Measurements from ENCODE around the gene FAM117B.

Gene FAM117B

DNA sequence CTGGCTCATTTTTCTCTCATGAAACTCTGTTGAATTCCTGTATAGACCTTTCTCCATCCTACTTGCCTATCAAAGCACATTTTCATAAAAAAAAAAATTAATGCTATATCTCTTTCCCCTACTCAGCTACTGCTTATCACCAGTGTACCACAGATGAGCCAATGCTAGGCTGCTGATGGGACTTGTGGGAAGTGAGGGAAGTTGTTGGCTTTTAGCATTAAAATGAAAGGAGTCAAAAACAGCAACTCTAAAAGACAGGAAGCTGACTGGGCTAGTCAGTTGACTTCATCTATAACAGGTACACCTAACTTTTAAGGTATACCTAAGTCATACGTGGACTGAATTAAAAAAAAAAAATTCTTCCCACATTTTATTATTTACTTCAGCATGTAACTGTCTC, 102.1 kb downstream of the FAM117B start:
- H3K4me1 ChIP-seq (ENCODE audit: low read depth, poor library complexity, severe bottlenecking): no peaks in the 10 kb centered on the region
- no peaks in the 10 kb centered on the region for H3K36me3 ChIP-seq (ENCODE audit: insufficient read depth)
- no peak overlapping the region for H3K4me2 ChIP-seq
- H3K79me2 ChIP-seq (ENCODE audit: insufficient read depth, low read depth): no peaks in the 10 kb centered on the region
- H4K20me1 ChIP-seq (ENCODE audit: insufficient read depth): no peaks in the 10 kb centered on the region
- TF ChIP-seq, protein P1, sequence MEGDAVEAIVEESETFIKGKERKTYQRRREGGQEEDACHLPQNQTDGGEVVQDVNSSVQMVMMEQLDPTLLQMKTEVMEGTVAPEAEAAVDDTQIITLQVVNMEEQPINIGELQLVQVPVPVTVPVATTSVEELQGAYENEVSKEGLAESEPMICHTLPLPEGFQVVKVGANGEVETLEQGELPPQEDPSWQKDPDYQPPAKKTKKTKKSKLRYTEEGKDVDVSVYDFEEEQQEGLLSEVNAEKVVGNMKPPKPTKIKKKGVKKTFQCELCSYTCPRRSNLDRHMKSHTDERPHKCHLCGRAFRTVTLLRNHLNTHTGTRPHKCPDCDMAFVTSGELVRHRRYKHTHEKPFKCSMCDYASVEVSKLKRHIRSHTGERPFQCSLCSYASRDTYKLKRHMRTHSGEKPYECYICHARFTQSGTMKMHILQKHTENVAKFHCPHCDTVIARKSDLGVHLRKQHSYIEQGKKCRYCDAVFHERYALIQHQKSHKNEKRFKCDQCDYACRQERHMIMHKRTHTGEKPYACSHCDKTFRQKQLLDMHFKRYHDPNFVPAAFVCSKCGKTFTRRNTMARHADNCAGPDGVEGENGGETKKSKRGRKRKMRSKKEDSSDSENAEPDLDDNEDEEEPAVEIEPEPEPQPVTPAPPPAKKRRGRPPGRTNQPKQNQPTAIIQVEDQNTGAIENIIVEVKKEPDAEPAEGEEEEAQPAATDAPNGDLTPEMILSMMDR (conservative IDR thresholded peaks at IDR 0.05; ENCODE audit: low read depth, low read length): no peak
- H3K27ac ChIP-seq: no peak overlapping the region
- H3K27me3 ChIP-seq (ENCODE audit: insufficient read depth, low read depth): no peaks in the 10 kb centered on the region
- no peak overlapping the region for H2AFZ ChIP-seq (ENCODE audit: low read depth)
- H3K9ac ChIP-seq: no peak overlapping the region
- no peak overlapping the region for H3K4me3 ChIP-seq (IDR thresholded peaks at IDR 0.05; ENCODE audit: insufficient read depth, low read depth, low read length)

DNA sequence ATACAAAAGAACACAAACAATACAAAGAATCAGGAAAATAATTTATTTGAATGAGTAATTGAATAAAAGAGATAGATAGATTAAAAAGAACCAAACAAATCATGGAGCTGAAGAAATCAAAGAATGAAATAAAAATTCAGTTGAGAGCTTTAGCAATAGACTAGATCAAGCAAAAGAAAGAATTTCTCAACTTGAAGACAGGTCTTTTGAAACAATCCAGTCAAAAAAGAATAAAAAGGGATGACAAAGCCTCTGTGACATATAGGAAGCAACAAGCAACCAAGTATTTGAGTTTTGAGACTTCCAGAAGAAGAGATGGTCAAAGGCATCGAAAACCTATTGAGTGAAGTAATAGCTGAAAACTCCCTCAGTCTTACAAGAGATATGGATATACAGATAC, 108.8 kb downstream of the FAM117B start:
- Histone ChIP-seq H3K4me1 (ENCODE audit: low read depth, poor library complexity, severe bottlenecking) (no peaks in the 10 kb centered on the region), H3K4me2 (no peak overlapping the region)
- TF ChIP-seq, protein P1 (conservative IDR thresholded peaks at IDR 0.05; ENCODE audit: low read depth, low read length): no peak

DNA sequence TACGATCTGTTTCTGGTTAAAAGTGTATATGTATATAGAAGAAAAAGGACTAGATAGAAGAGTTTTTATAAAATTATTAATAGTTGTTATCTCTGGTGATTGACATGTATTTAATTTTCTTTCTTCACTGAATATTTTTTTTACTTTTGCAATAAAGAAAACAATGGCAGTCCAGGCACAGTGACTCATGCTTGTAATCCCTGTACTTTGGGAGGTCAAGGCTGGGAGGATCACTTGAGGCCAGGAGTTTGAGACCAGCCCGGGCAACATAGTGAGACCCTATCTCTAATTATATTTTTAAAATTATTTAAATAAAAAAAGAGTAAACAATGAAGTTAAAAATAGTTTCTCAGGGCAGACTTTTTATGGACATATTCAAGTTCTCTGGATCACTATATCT, 114.7 kb downstream of the FAM117B start:
- TF ChIP-seq, protein P1 (conservative IDR thresholded peaks at IDR 0.05; ENCODE audit: low read depth, low read length): no peak
- H3K36me3 ChIP-seq (ENCODE audit: insufficient read depth): no peaks in the 10 kb centered on the region
- no peak overlapping the region for H3K4me3 ChIP-seq (IDR thresholded peaks at IDR 0.05; ENCODE audit: insufficient read depth, low read depth, low read length)
- no peaks in the 10 kb centered on the region for H3K27me3 ChIP-seq (ENCODE audit: insufficient read depth, low read depth)
- no peak overlapping the region for H3K9ac ChIP-seq
- H3K4me1 ChIP-seq (ENCODE audit: low read depth, poor library complexity, severe bottlenecking): peaks cover 14% of the 10 kb centered on the region
- no peak overlapping the region for H3K4me2 ChIP-seq
- H4K20me1 ChIP-seq (ENCODE audit: insufficient read depth): no peaks in the 10 kb centered on the region
- H2AFZ ChIP-seq (ENCODE audit: low read depth): no peak overlapping the region
- H3K79me2 ChIP-seq (ENCODE audit: insufficient read depth, low read depth): no peaks in the 10 kb centered on the region
- no peak overlapping the region for H3K27ac ChIP-seq

More for the DNA sequence above, 108.8 kb downstream of the FAM117B start:
- Histone ChIP-seq H3K9ac (no peak overlapping the region), H3K36me3 (ENCODE audit: insufficient read depth) (no peaks in the 10 kb centered on the region), H3K27ac (no peak overlapping the region), H3K4me3 (IDR thresholded peaks at IDR 0.05; ENCODE audit: insufficient read depth, low read depth, low read length) (no peak overlapping the region), H4K20me1 (ENCODE audit: insufficient read depth) (no peaks in the 10 kb centered on the region), H3K27me3 (ENCODE audit: insufficient read depth, low read depth) (no peaks in the 10 kb centered on the region), H2AFZ (ENCODE audit: low read depth) (no peak overlapping the region), H3K79me2 (ENCODE audit: insufficient read depth, low read depth) (no peaks in the 10 kb centered on the region)

DNA sequence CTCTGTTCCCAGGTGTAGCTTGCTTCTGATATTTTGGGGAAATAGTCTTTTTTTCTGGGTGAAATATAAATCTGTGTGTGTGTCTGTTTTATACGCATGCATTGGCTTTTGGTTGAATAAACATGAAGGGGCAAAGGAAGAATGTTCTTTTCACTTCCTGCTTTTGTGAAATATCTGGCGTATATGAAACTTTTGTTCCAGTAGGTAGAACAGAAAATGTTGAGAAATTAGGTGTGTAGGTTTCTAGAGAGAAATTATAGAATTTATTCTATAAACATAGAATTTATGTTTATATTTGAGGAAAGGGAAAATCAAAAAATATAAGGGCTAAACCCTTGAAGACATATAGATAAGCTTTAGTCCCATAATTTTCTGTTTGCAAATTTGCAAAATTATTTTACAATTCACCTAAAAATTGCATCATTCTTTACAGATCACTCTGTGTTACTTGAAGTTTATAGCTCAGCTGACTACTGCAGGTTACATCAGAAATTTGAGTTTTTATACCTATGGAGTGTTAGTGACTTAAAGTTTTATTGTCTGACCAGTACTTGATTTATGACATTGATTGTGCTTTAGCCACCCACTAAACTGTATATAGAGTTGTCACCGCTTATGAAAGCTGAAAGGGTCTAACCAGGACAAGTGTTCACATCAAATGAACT, 116.1 kb downstream of the FAM117B start:
- H3K4me1 ChIP-seq (ENCODE audit: low read depth, poor library complexity, severe bottlenecking): peaks cover 14% of the 10 kb centered on the region
- H3K4me2 ChIP-seq: no peak overlapping the region
- H3K79me2 ChIP-seq (ENCODE audit: insufficient read depth, low read depth): no peaks in the 10 kb centered on the region
- no peak overlapping the region for H3K4me3 ChIP-seq (IDR thresholded peaks at IDR 0.05; ENCODE audit: insufficient read depth, low read depth, low read length)
- H3K27ac ChIP-seq: no peak overlapping the region
- no peaks in the 10 kb centered on the region for H3K27me3 ChIP-seq (ENCODE audit: insufficient read depth, low read depth)
- H3K9ac ChIP-seq: no peak overlapping the region
- TF ChIP-seq, protein P1 (conservative IDR thresholded peaks at IDR 0.05; ENCODE audit: low read depth, low read length): no peak
- H3K36me3 ChIP-seq (ENCODE audit: insufficient read depth): no peaks in the 10 kb centered on the region
- no peak overlapping the region for H2AFZ ChIP-seq (ENCODE audit: low read depth)
- no peaks in the 10 kb centered on the region for H4K20me1 ChIP-seq (ENCODE audit: insufficient read depth)
